Endothelial cell of umbilical vein (primary cell): Measurements from ENCODE around the gene ATF5. TPM values are rescaled to one million over a fixed set of nuclear protein-coding genes. Genes with fewer than 3 reads are reported as not detected.

Experiments used
- BruUV-seq: library from RNA; stranded (reverse); fragments of 400-500 nt; replicated peaks from 2 replicates; lab custom pipeline; 2021; lab: Mats Ljungman, UMichigan
- CTCF ChIA-PET: fragments of 300-600, 350-600 bp; sonication (Branson Sonifier 250); formaldehyde crosslinking; loops from one replicate; lab custom pipeline; 2021; ENCODE audit warnings: antibody characterized with exemption, inconsistent platforms; lab: Charles Lee
- POLR2A ChIA-PET: fragments of 300-600, 350-600 bp; sonication (Branson Sonifier 250); formaldehyde crosslinking; loops from one replicate; lab custom pipeline; 2021; ENCODE audit warnings: antibody characterized with exemption, inconsistent platforms; lab: Charles Lee
- DNase-seq: peaks from one replicate; pipeline ENCODE4 v3.0.0-alpha.2; 2011; ENCODE audit warnings: low read depth, low spot score
- FAIRE-seq: peaks from 2 replicates; lab custom pipeline; 2011; peaks lifted over from hg19 to GRCh38; lab: Jason Lieb, UNC
- H2AFZ ChIP-seq: 2 replicates; pipeline ENCODE4 v1.6.0; 2012; ENCODE audit warnings: low read depth, low read length, control low read depth, inconsistent platforms
- H3K27ac ChIP-seq: 2 replicates; pipeline ENCODE4 v1.5.1; 2011; ENCODE audit warnings: low read depth, mild to moderate bottlenecking, control low read depth, low read length, moderate library complexity; ENCODE audit not compliant: insufficient read depth
- H3K27me3 ChIP-seq, 2 experiments: 2 replicates each; pipeline versions ENCODE4 v1.6.0 to v1.6.1; 2011; ENCODE audit warnings: low read length in 2 of 2, mixed read lengths in 1 of 2; ENCODE audit not compliant: control insufficient read depth in 2 of 2, insufficient read depth in 2 of 2
- H3K36me3 ChIP-seq, 2 experiments: 2 replicates in 1 of 2; 3 replicates in 1 of 2; pipeline ENCODE4 v1.5.1; 2011; ENCODE audit warnings: low read length in 2 of 2, mild to moderate bottlenecking in 1 of 2, moderate library complexity in 1 of 2; ENCODE audit not compliant: control insufficient read depth in 2 of 2, insufficient read depth in 2 of 2; ENCODE audit errors: extremely low read depth in 1 of 2
- H3K4me1 ChIP-seq: 3 replicates; pipeline ENCODE4 v1.5.1; 2011; ENCODE audit warnings: mild to moderate bottlenecking, low read length; ENCODE audit not compliant: control insufficient read depth, insufficient read depth; ENCODE audit errors: extremely low read depth
- H3K4me2 ChIP-seq: 2 replicates; pipeline ENCODE4 v1.6.1; 2011; ENCODE audit warnings: low read length, control low read depth, mixed read lengths; ENCODE audit not compliant: insufficient read depth
- H3K4me3 ChIP-seq, 3 experiments: fragments of 200-600 bp in 1 of 3; sonication (generic), shearing (Covaris generic) in 1 of 3; replicated peaks in 1 of 3; 2 replicates each; pipeline ENCODE4 v1.5.1; 2011 to 2016; ENCODE audit warnings: control low read depth in 3 of 3, low read length in 3 of 3, mild to moderate bottlenecking in 2 of 3, inconsistent platforms in 1 of 3, low read depth in 1 of 3, moderate library complexity in 1 of 3; ENCODE audit not compliant: insufficient read depth in 1 of 3
- H3K79me2 ChIP-seq: 2 replicates; pipeline ENCODE4 v1.6.0; 2012; ENCODE audit warnings: low read length, inconsistent platforms; ENCODE audit not compliant: control insufficient read depth, insufficient read depth
- H3K9ac ChIP-seq: replicated peaks from 2 replicates; pipeline ENCODE3; 2011; ENCODE audit warnings: low read length, control low read depth; ENCODE audit not compliant: insufficient read depth; ENCODE audit errors: extremely low read depth
- H3K9me1 ChIP-seq: replicated peaks from 3 replicates; pipeline ENCODE4 v1.6.0; 2011; ENCODE audit warnings: mild to moderate bottlenecking, low read length; ENCODE audit not compliant: control insufficient read depth, insufficient read depth; ENCODE audit errors: extremely low read depth
- H3K9me3 ChIP-seq: replicated peaks from 2 replicates; pipeline ENCODE4 v1.5.1; 2012; ENCODE audit warnings: low read length, inconsistent platforms; ENCODE audit not compliant: control insufficient read depth, insufficient read depth
- H4K20me1 ChIP-seq: replicated peaks from 2 replicates; pipeline ENCODE3; 2011; ENCODE audit warnings: mild to moderate bottlenecking, low read length; ENCODE audit not compliant: control insufficient read depth, insufficient read depth; ENCODE audit errors: extremely low read depth
- EZH2 ChIP-seq: IDR thresholded peaks from 2 replicates; pipeline ENCODE4 v1.6.1; 2012; ENCODE audit warnings: borderline replicate concordance, low read depth, mild to moderate bottlenecking, moderate library complexity, low read length, inconsistent platforms; ENCODE audit not compliant: severe bottlenecking
- FOS ChIP-seq: IDR thresholded peaks from 2 replicates; pipeline ENCODE4 v1.6.1; 2011; ENCODE audit warnings: mild to moderate bottlenecking, low read length, moderate library complexity, borderline replicate concordance; ENCODE audit not compliant: insufficient read depth
- GATA2 ChIP-seq: IDR thresholded peaks from 2 replicates; pipeline ENCODE4 v1.7.0; 2011; ENCODE audit warnings: low read depth, mild to moderate bottlenecking, moderate library complexity, mixed read lengths, low read length; ENCODE audit not compliant: insufficient read length, insufficient read depth
- JUN ChIP-seq: IDR thresholded peaks from 2 replicates; pipeline ENCODE4 v1.6.1; 2011; ENCODE audit warnings: borderline replicate concordance, low read depth; ENCODE audit not compliant: insufficient read length, insufficient read depth
- MAX ChIP-seq: IDR thresholded peaks from 2 replicates; pipeline ENCODE4 v1.6.1; 2011; ENCODE audit not compliant: insufficient read depth, insufficient read length
- MYC ChIP-seq: IDR thresholded peaks from one replicate; pipeline ENCODE4 v1.6.1; 2011; ENCODE audit warnings: mild to moderate bottlenecking, low read depth, low read length
- POLR2A ChIP-seq: IDR thresholded peaks from 2 replicates; pipeline ENCODE4 v1.6.1; 2012; ENCODE audit warnings: low read depth, mild to moderate bottlenecking, control low read depth, low read length
- POLR2AphosphoS5 ChIP-seq: IDR thresholded peaks from 2 replicates; pipeline ENCODE4 v1.6.1; 2012; ENCODE audit warnings: low read depth, mild to moderate bottlenecking, control low read depth, low read length, moderate library complexity; ENCODE audit not compliant: insufficient read depth
- dilution Hi-C: fragments of 300-500 bp; cut with MboI; formaldehyde crosslinking; loops from one replicate; pipeline ENCODE4 v1.15.0; 2019; ENCODE audit warnings: low sequenced_read_pairs; ENCODE audit not compliant: extremely low pct_ligation_motif_present
- intact Hi-C: fragments of 100-400 bp; cut with micrococcal nuclease; formaldehyde crosslinking; loops from one replicate; pipeline ENCODE4 v1.10.0; 2022
- polyA plus RNA-seq, 4 experiments: library from polyadenylated mRNA; depleted of rRNA in 3 of 4; stranded (reverse) in 3 of 4; unstranded in 1 of 4; fragments of >200 nt; gene quantifications; 2 replicates each; pipeline versions ENCODE4 v1.2.1 to v1.2.3, GENCODE V29; 2011 to 2012; ENCODE audit warnings: missing spikeins in 1 of 4
- total RNA-seq: library from RNA; stranded (reverse); gene quantifications from 2 replicates; pipeline ENCODE4 v1.2.3, GENCODE V29; 2021
- TF ChIP-seq, protein P1 (sequence below), 2 donors: IDR thresholded peaks; 1 replicate in 1 of 2; 2 replicates in 1 of 2; pipeline ENCODE4 v1.5.1; 2011; ENCODE audit warnings: low read length in 2 of 2, mild to moderate bottlenecking in 2 of 2, moderate library complexity in 2 of 2, control low read depth in 1 of 2, inconsistent platforms in 1 of 2, low read depth in 1 of 2; ENCODE audit not compliant: insufficient read depth in 1 of 2; ENCODE audit errors: extremely low read depth in 1 of 2

The ATF5 gene
- total and polyA plus RNA-seq, 2 donors (not counting 3 experiments of a cell fraction or from before 2014, with no cell fraction given), result 23.2 to 46.0 TPM

GRCh38 chr19:49906879-49907564 is 22.0 kb upstream of the ATF5 start:
- Histone ChIP-seq H3K9me3 (no peaks in the 10 kb centered on the region), H3K27ac (no peak overlapping the region), H3K4me2 (no peak overlapping the region), H4K20me1 (no peaks in the 10 kb centered on the region), H2AFZ (no peak overlapping the region), H3K4me1 (no peaks in the 10 kb centered on the region), H3K27me3 (no peaks in the 10 kb centered on the region), H3K9me1 (no peaks in the 10 kb centered on the region), H3K36me3 (peaks cover 6 to 20% of the 10 kb centered on the region in 2 experiments), H3K79me2 (no peaks in the 10 kb centered on the region), H3K9ac (no peak overlapping the region), H3K4me3 (no peak overlapping the region)
- FAIRE-seq, result no peak
- CTCF ChIA-PET, result interaction anchor here (1.3 kb wide), 1 partner anchor 9 kb away, joined by 5 read pairs; no protein-coding TSS in a partner anchor
- dilution Hi-C loops, result no loop called here
- no peak for DNase-seq
- TF ChIP-seq POLR2AphosphoS5 (no peak), POLR2A (no peak), JUN (no peak), MYC (no peak), MAX (no peak), EZH2 (no peak), FOS (no peak), GATA2 (no peak)
- TF ChIP-seq, protein P1, sequence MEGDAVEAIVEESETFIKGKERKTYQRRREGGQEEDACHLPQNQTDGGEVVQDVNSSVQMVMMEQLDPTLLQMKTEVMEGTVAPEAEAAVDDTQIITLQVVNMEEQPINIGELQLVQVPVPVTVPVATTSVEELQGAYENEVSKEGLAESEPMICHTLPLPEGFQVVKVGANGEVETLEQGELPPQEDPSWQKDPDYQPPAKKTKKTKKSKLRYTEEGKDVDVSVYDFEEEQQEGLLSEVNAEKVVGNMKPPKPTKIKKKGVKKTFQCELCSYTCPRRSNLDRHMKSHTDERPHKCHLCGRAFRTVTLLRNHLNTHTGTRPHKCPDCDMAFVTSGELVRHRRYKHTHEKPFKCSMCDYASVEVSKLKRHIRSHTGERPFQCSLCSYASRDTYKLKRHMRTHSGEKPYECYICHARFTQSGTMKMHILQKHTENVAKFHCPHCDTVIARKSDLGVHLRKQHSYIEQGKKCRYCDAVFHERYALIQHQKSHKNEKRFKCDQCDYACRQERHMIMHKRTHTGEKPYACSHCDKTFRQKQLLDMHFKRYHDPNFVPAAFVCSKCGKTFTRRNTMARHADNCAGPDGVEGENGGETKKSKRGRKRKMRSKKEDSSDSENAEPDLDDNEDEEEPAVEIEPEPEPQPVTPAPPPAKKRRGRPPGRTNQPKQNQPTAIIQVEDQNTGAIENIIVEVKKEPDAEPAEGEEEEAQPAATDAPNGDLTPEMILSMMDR (IDR thresholded peaks at IDR 0.05; ENCODE audit: extremely low read depth in 1 of 2, insufficient read depth in 1 of 2, low read depth in 1 of 2, low read length in 2 of 2), result no peak
- intact Hi-C loops, result no loop called here
- POLR2A ChIA-PET, result no interaction called here
- BruUV-seq, result no TSS peak
